ENCODE data around the gene WDFY1.
"Not testable (repeated sequence)": the region's sequence is repeated elsewhere in the genome, so short reads cannot be mapped to it uniquely, and the experiment has no call there.

WDFY1 gene

GRCh38 chr2:223957092-223957851 lies 12.1 kb upstream of the WDFY1 start, which contains the start of gene MRPL44:
Gene MRPL44 (plus strand): TSS chr2:223957463. CDS start chr2:223957473, 10 bp downstream.
- peak; percentile 95 for DNase-seq (ENCODE audit: low spot score)

- DNase-seq (ENCODE audit: low spot score) = no peak
Observed at GRCh38 chr2:223956300-223956699, 11.2 kb upstream of the WDFY1 start.

- DNase-seq (ENCODE audit: low spot score) = no peak
Observed at GRCh38 chr2:223954401-223954800, 9.3 kb upstream of the WDFY1 start.

GRCh38 chr2:223952280-223952968 lies 7.3 kb upstream of the WDFY1 start:
- no peak for DNase-seq (ENCODE audit: low spot score)

- no peak for DNase-seq (ENCODE audit: low spot score)
Observed at GRCh38 chr2:223950448-223951347, 5.6 kb upstream of the WDFY1 start.

- DNase-seq (ENCODE audit: low spot score) = no peak
Observed at GRCh38 chr2:223949241-223949840, 4.2 kb upstream of the WDFY1 start.

GRCh38 chr2:223947711-223948205 lies 2.6 kb upstream of the WDFY1 start:
- no peak for DNase-seq (ENCODE audit: low spot score)

- no peak for DNase-seq (ENCODE audit: low spot score)
Observed at GRCh38 chr2:223945755-223946154, 620 bp upstream of the WDFY1 start.

- peak; percentile 63 for DNase-seq (ENCODE audit: low spot score)
Observed at GRCh38 chr2:223944166-223944702, 901 bp downstream of the WDFY1 start.

- DNase-seq (ENCODE audit: low spot score) = no peak
Observed at GRCh38 chr2:223943561-223944008, 1.6 kb downstream of the WDFY1 start.

GRCh38 chr2:223943135-223943534 lies 2.0 kb downstream of the WDFY1 start:
- DNase-seq (ENCODE audit: low spot score) = no peak

- no peak for DNase-seq (ENCODE audit: low spot score)
Observed at GRCh38 chr2:223941579-223942277, 3.4 kb downstream of the WDFY1 start.

GRCh38 chr2:223939438-223939837 lies 5.7 kb downstream of the WDFY1 start:
- not testable (repeated sequence) for DNase-seq (ENCODE audit: low spot score)

- no peak for DNase-seq (ENCODE audit: low spot score)
Observed at GRCh38 chr2:223937535-223937934, 7.6 kb downstream of the WDFY1 start.

- no peak for DNase-seq (ENCODE audit: low spot score)
Observed at GRCh38 chr2:223936862-223937326, 8.2 kb downstream of the WDFY1 start.

- DNase-seq (ENCODE audit: low spot score) = no peak
Observed at GRCh38 chr2:223935459-223936125, 9.5 kb downstream of the WDFY1 start.

GRCh38 chr2:223934870-223935269 lies 10.3 kb downstream of the WDFY1 start:
- no peak for DNase-seq (ENCODE audit: low spot score)

GRCh38 chr2:223932816-223933800 lies 12.0 kb downstream of the WDFY1 start:
- no peak for DNase-seq (ENCODE audit: low spot score)
